Neural cell (in vitro differentiated cells): ENCODE results near the gene CPD. TPM values are rescaled to one million over a fixed set of nuclear protein-coding genes. Genes with fewer than 3 reads are reported as not detected.

ENCODE experiments used
- H2AFZ ChIP-seq: fragments of 200-600, 300-800 bp; sonication (generic), shearing (Covaris generic); 2 replicates; pipeline ENCODE4 v1.6.0; 2014; ENCODE audit warnings: low read depth, mild to moderate bottlenecking, antibody characterized with exemption, low read length, moderate library complexity
- H3F3A ChIP-seq: fragments of 200-600 bp; shearing (Covaris generic); 2 replicates; pipeline ENCODE4 v1.6.1; 2016; ENCODE audit warnings: mild to moderate bottlenecking, moderate library complexity, mixed read lengths, antibody characterized with exemption, low read length; ENCODE audit not compliant: insufficient read depth, poor library complexity, severe bottlenecking
- H3K27ac ChIP-seq: fragments of 200-600, 300-800 bp; sonication (generic), shearing (Covaris generic); 2 replicates; pipeline ENCODE4 v1.5.1; 2014; ENCODE audit warnings: mild to moderate bottlenecking, low read length, moderate library complexity
- H3K27me3 ChIP-seq: fragments of 300-800, 200-600 bp; sonication (generic), shearing (Covaris generic); 2 replicates; pipeline ENCODE4 v1.6.0; 2014; ENCODE audit warnings: mild to moderate bottlenecking, low read depth, low read length, moderate library complexity; ENCODE audit not compliant: insufficient read depth
- H3K36me3 ChIP-seq: fragments of 300-800, 200-600 bp; sonication (generic), shearing (Covaris generic); 2 replicates; pipeline ENCODE4 v1.5.1; 2014; ENCODE audit warnings: mild to moderate bottlenecking, antibody characterized with exemption, low read length, moderate library complexity; ENCODE audit not compliant: insufficient read depth
- H3K4me2 ChIP-seq: fragments of 300-800, 200-600 bp; sonication (generic), shearing (Covaris generic); 2 replicates; pipeline ENCODE4 v1.6.0; 2014; ENCODE audit warnings: mild to moderate bottlenecking, low read length
- H3K4me3 ChIP-seq: fragments of 300-800, 200-600 bp; sonication (generic), shearing (Covaris generic); 2 replicates; pipeline ENCODE4 v1.5.1; 2014; ENCODE audit warnings: mild to moderate bottlenecking, low read length, moderate library complexity
- H3K79me2 ChIP-seq: fragments of 200-600 bp; shearing (Covaris generic); replicated peaks from 2 replicates; pipeline ENCODE4 v1.6.0; 2014; ENCODE audit warnings: mild to moderate bottlenecking, low read length, moderate library complexity; ENCODE audit not compliant: insufficient read depth
- H3K9ac ChIP-seq: fragments of 300-800, 200-600 bp; sonication (generic), shearing (Covaris generic); 2 replicates; pipeline ENCODE4 v1.6.1; 2016; ENCODE audit warnings: mild to moderate bottlenecking, low read length, mixed read lengths
- H3K9me2 ChIP-seq: fragments of 200-600 bp; shearing (Covaris generic); 2 replicates; pipeline ENCODE4 v1.6.1; 2016; ENCODE audit warnings: mild to moderate bottlenecking, low read length, mixed read lengths; ENCODE audit not compliant: insufficient read depth
- H3K9me3 ChIP-seq: fragments of 200-600, 300-800 bp; sonication (generic), shearing (Covaris generic); 2 replicates; pipeline ENCODE4 v1.6.1; 2016; ENCODE audit warnings: mild to moderate bottlenecking, mixed run types, low read length, moderate library complexity, mixed read lengths
- H4K20me1 ChIP-seq: fragments of 200-600 bp; shearing (Covaris generic); 2 replicates; pipeline ENCODE4 v1.6.1; 2016; ENCODE audit warnings: mild to moderate bottlenecking, mixed run types; ENCODE audit not compliant: insufficient read depth
- CTCF ChIP-seq: fragments of 450-650 bp; IDR thresholded peaks from 2 replicates; pipeline ENCODE4 v1.5.1; 2014; ENCODE audit warnings: antibody characterized with exemption, mild to moderate bottlenecking, moderate library complexity; ENCODE audit not compliant: poor library complexity, severe bottlenecking
- EP300 ChIP-seq: fragments of 450-650 bp; conservative IDR thresholded peaks from 2 replicates; pipeline ENCODE4 v1.6.1; 2014; ENCODE audit warnings: antibody characterized with exemption, mild to moderate bottlenecking, moderate library complexity; ENCODE audit not compliant: poor library complexity, severe bottlenecking
- EZH2 ChIP-seq: fragments of 200-600, 300-800 bp; shearing (Covaris generic), sonication (generic); IDR thresholded peaks from 2 replicates; pipeline ENCODE4 v1.6.1; 2014; ENCODE audit warnings: antibody characterized with exemption, low read length, borderline replicate concordance, mild to moderate bottlenecking; ENCODE audit not compliant: insufficient read depth, poor library complexity, severe bottlenecking
- MXI1 ChIP-seq: fragments of 450-650 bp; conservative IDR thresholded peaks from 2 replicates; pipeline ENCODE4 v1.6.1; 2014; ENCODE audit warnings: antibody characterized with exemption, mild to moderate bottlenecking; ENCODE audit not compliant: poor library complexity, severe bottlenecking
- POLR2AphosphoS5 ChIP-seq: IDR thresholded peaks from 2 replicates; pipeline ENCODE4 v1.6.1; 2012
- RAD21 ChIP-seq: fragments of 450-650 bp; conservative IDR thresholded peaks from 2 replicates; pipeline ENCODE4 v1.6.1; 2014; ENCODE audit warnings: antibody characterized with exemption, mild to moderate bottlenecking, moderate library complexity
- REST ChIP-seq: IDR thresholded peaks from 2 replicates; pipeline ENCODE4 v1.6.1; 2012; ENCODE audit warnings: borderline replicate concordance
- SMC3 ChIP-seq: fragments of 450-650 bp; conservative IDR thresholded peaks from 2 replicates; pipeline ENCODE4 v1.6.1; 2014; ENCODE audit warnings: antibody characterized with exemption, mild to moderate bottlenecking, moderate library complexity; ENCODE audit not compliant: poor library complexity
- TAF1 ChIP-seq: IDR thresholded peaks from 2 replicates; pipeline ENCODE4 v1.6.1; 2012; ENCODE audit warnings: low read depth
- polyA plus RNA-seq: library from polyadenylated mRNA; depleted of rRNA; stranded (reverse); fragments of >200 nt; gene quantifications from 2 replicates; pipeline ENCODE4 v1.2.3, GENCODE V29; 2014

Gene CPD
- polyA plus RNA-seq, 1 donor from 2014 or later, result 14.1 TPM

- Histone ChIP-seq H3K27ac (no peak overlapping the region), H3K79me2 (peaks cover 3% of the 10 kb centered on the region), H2AFZ (no peak overlapping the region), H3K36me3 (peaks cover 6% of the 10 kb centered on the region), H3K9ac (no peak overlapping the region), H4K20me1 (no peaks in the 10 kb centered on the region), H3K4me2 (no peak overlapping the region), H3K27me3 (no peaks in the 10 kb centered on the region), H3K9me2 (no peaks in the 10 kb centered on the region), H3F3A (no peaks in the 10 kb centered on the region), H3K9me3 (no peaks in the 10 kb centered on the region), H3K4me3 (no peak overlapping the region)
- TF ChIP-seq EP300 (no peak), EZH2 (no peak), REST (no peak), CTCF (no peak), SMC3 (no peak), POLR2AphosphoS5 (no peak), RAD21 (no peak), MXI1 (no peak), TAF1 (no peak)
Measured at GRCh38 chr17:30391534-30391933, 12.8 kb downstream of the CPD start.

GRCh38 chr17:30393491-30393890, 14.8 kb downstream of the CPD start:
- H3K27me3 ChIP-seq, result no peaks in the 10 kb centered on the region
- H4K20me1 ChIP-seq, result no peaks in the 10 kb centered on the region
- H3K9me2 ChIP-seq, result no peaks in the 10 kb centered on the region
- no peaks in the 10 kb centered on the region for H3F3A ChIP-seq
- H3K4me2 ChIP-seq, result no peak overlapping the region
- H3K9me3 ChIP-seq, result no peaks in the 10 kb centered on the region
- H2AFZ ChIP-seq, result no peak overlapping the region
- no peak for TF ChIP-seq POLR2AphosphoS5
- TF ChIP-seq RAD21, result no peak
- no peak for TF ChIP-seq EZH2
- TF ChIP-seq SMC3, result no peak
- no peak for TF ChIP-seq TAF1
- TF ChIP-seq REST, result no peak
- H3K4me3 ChIP-seq, result no peak overlapping the region
- H3K36me3 ChIP-seq, result no peaks in the 10 kb centered on the region
- no peaks in the 10 kb centered on the region for H3K79me2 ChIP-seq
- no peak overlapping the region for H3K9ac ChIP-seq
- H3K27ac ChIP-seq, result no peak overlapping the region
